Type B pancreatic cell (in vitro differentiated cells): ENCODE measurements around the gene MAPK10. TPM values are rescaled to one million over a fixed set of nuclear protein-coding genes. Genes with fewer than 3 reads are reported as not detected.
A peak's percentile ranks its signal among the peaks of the same experiment; 100 is the strongest.

Experiments
- DNase-seq: peaks from one replicate; pipeline ENCODE4 v3.0.0; 2021; ENCODE audit warnings: mixed read lengths; ENCODE audit not compliant: unreplicated experiment; ENCODE audit errors: extremely low spot score
- H3K27ac Mint-ChIP-seq: 2 replicates; pipeline ENCODE4 v1.8.0; 2021; ENCODE audit warnings: mild to moderate bottlenecking, mixed read lengths
- H3K27me3 Mint-ChIP-seq: 2 replicates; pipeline ENCODE4 v1.8.0; 2021; ENCODE audit warnings: mixed read lengths
- H3K36me3 Mint-ChIP-seq: 2 replicates; pipeline ENCODE4 v1.8.0; 2021; ENCODE audit warnings: mixed read lengths
- H3K4me1 Mint-ChIP-seq: one replicate; pipeline ENCODE4 v1.8.0; 2021; ENCODE audit warnings: mixed read lengths; ENCODE audit not compliant: unreplicated experiment
- H3K4me3 Mint-ChIP-seq: 2 replicates; pipeline ENCODE4 v1.8.0; 2021; ENCODE audit warnings: mild to moderate bottlenecking, mixed read lengths
- H3K9me3 Mint-ChIP-seq: 2 replicates; pipeline ENCODE4 v1.8.0; 2021; ENCODE audit warnings: mixed read lengths
- CTCF ChIP-seq: fragments of 200-600 bp; sonication (generic); conservative IDR thresholded peaks from 2 replicates; pipeline ENCODE4 v1.5.0; 2021; ENCODE audit warnings: antibody characterized with exemption, mild to moderate bottlenecking
- total RNA-seq: library from RNA; stranded (reverse); gene quantifications from 2 replicates; pipeline ENCODE4 v1.2.1, GENCODE V29; 2021; ENCODE audit warnings: low replicate concordance

The MAPK10 gene
- total RNA-seq, 1 donor from 2014 or later, result 19.1 TPM

GRCh38 chr4:86233090-86233489, 126.8 kb downstream of the MAPK10 start:
- H3K4me3 Mint-ChIP-seq, result no peak overlapping the region
- H3K27ac Mint-ChIP-seq, result no peak overlapping the region
- H3K9me3 Mint-ChIP-seq, result peaks cover 6% of the 10 kb centered on the region
- H3K36me3 Mint-ChIP-seq, result peaks cover 5% of the 10 kb centered on the region
- DNase-seq, result no peak
- TF ChIP-seq CTCF, result no peak
- H3K4me1 Mint-ChIP-seq, result peaks cover 11% of the 10 kb centered on the region
- peaks cover 6% of the 10 kb centered on the region for H3K27me3 Mint-ChIP-seq

- no peaks in the 10 kb centered on the region for H3K36me3 Mint-ChIP-seq
- peak; percentile 62 for TF ChIP-seq CTCF
- H3K4me3 Mint-ChIP-seq, result no peak overlapping the region
- DNase-seq, result no peak
- no peak overlapping the region for H3K27ac Mint-ChIP-seq
- H3K9me3 Mint-ChIP-seq, result no peaks in the 10 kb centered on the region
- H3K27me3 Mint-ChIP-seq, result no peaks in the 10 kb centered on the region
- peaks cover 7% of the 10 kb centered on the region for H3K4me1 Mint-ChIP-seq
These were observed 136.4 kb downstream of the MAPK10 start for GRCh38 chr4:86223472-86223871.

- no peak overlapping the region for H3K27ac Mint-ChIP-seq
- H3K4me1 Mint-ChIP-seq, result peaks cover 7% of the 10 kb centered on the region
- H3K36me3 Mint-ChIP-seq, result no peaks in the 10 kb centered on the region
- H3K27me3 Mint-ChIP-seq, result no peaks in the 10 kb centered on the region
- DNase-seq, result no peak
- no peak for TF ChIP-seq CTCF
- H3K4me3 Mint-ChIP-seq, result no peak overlapping the region
- H3K9me3 Mint-ChIP-seq, result no peaks in the 10 kb centered on the region
These were observed 138.9 kb downstream of the MAPK10 start for GRCh38 chr4:86221002-86221401.

GRCh38 chr4:86220121-86220520, 139.7 kb downstream of the MAPK10 start:
- Mint-ChIP-seq H3K27ac (no peak overlapping the region), H3K9me3 (no peaks in the 10 kb centered on the region), H3K4me3 (no peak overlapping the region), H3K27me3 (no peaks in the 10 kb centered on the region), H3K36me3 (no peaks in the 10 kb centered on the region), H3K4me1 (peaks cover 7% of the 10 kb centered on the region)
- no peak for DNase-seq
- no peak for TF ChIP-seq CTCF

- Mint-ChIP-seq H3K9me3 (peaks cover 4% of the 10 kb centered on the region), H3K27me3 (no peaks in the 10 kb centered on the region), H3K4me3 (no peak overlapping the region), H3K4me1 (peaks cover 7% of the 10 kb centered on the region), H3K27ac (no peak overlapping the region), H3K36me3 (no peaks in the 10 kb centered on the region)
- DNase-seq, result no peak
- TF ChIP-seq CTCF, result no peak
These were observed 140.9 kb downstream of the MAPK10 start for GRCh38 chr4:86218746-86219473.
